A549 (cell line): ENCODE results near the gene APCDD1. TPM values are rescaled to one million over a fixed set of nuclear protein-coding genes. Genes with fewer than 3 reads are reported as not detected.

ENCODE experiments used
- ATAC-seq, 2 experiments: fragments of 200-7000 bp in 1 of 2; fragments of >200 bp in 1 of 2; cut with Nextera tagmentation in 1 of 2; cut with Tn5 transposase in 1 of 2; 3 replicates each; pipeline versions ENCODE4 v1.8.0 to v1.9.1; 2018 to 2020; ENCODE audit warnings: mild to moderate bottlenecking in 1 of 2, moderate library complexity in 1 of 2
- CTCF ChIA-PET: fragments of 300-600 bp; sonication (Branson Sonifier 250); formaldehyde crosslinking; extraction: SDS; loops from one replicate; lab custom pipeline; 2021; ENCODE audit warnings: antibody characterized with exemption, inconsistent platforms; lab: Yijun Ruan, JAX
- POLR2A ChIA-PET: fragments of 350-600 bp; formaldehyde crosslinking; extraction: SDS; loops from one replicate; lab custom pipeline; 2021; ENCODE audit warnings: antibody characterized with exemption, inconsistent platforms; lab: Yijun Ruan, JAX
- DNase-seq, 2 experiments: peaks; one replicate each; pipeline versions ENCODE4 v3.0.0 to v3.0.0-alpha.2; 2011 to 2016; ENCODE audit warnings: low read depth in 1 of 2, low spot score in 1 of 2
- FAIRE-seq: peaks from 2 replicates; lab custom pipeline; 2011; peaks lifted over from hg19 to GRCh38; lab: Jason Lieb, UNC
- H3K27ac ChIP-seq, 2 experiments: fragments of >200 bp; sonication (Bioruptor Twin); formaldehyde crosslinking; 3 replicates each; pipeline ENCODE4 v1.5.1; 2016 to 2017
- H3K4me1 ChIP-seq: fragments of >200 bp; sonication (Bioruptor Twin); formaldehyde crosslinking; 3 replicates; pipeline ENCODE4 v1.6.1; 2016
- H3K4me2 ChIP-seq: fragments of >200 bp; sonication (Bioruptor Twin); formaldehyde crosslinking; 3 replicates; pipeline ENCODE4 v1.6.1; 2016
- H3K4me3 ChIP-seq: fragments of >200 bp; sonication (Bioruptor Twin); formaldehyde crosslinking; 3 replicates; pipeline ENCODE4 v1.5.1; 2016
- H3K9me3 ChIP-seq: fragments of >200 bp; sonication (Bioruptor Twin); formaldehyde crosslinking; 3 replicates; pipeline ENCODE4 v1.6.1; 2016
- CHD2 ChIP-seq: fragments of 150-350 bp; IDR thresholded peaks from 2 replicates; pipeline ENCODE4 v1.6.1; 2014; ENCODE audit warnings: low read length; ENCODE audit not compliant: partially characterized antibody
- EHF ChIP-seq: fragments of 250-450 bp; sonication (Bioruptor Pico); IDR thresholded peaks from 2 replicates; pipeline ENCODE4 v1.5.0; 2020; ENCODE audit warnings: mild to moderate bottlenecking
- ELK1 ChIP-seq: fragments of 150-350 bp; IDR thresholded peaks from 2 replicates; pipeline ENCODE4 v1.6.1; 2014; ENCODE audit warnings: low read depth, mild to moderate bottlenecking, low read length
- ESRRA ChIP-seq: fragments of 150-350 bp; IDR thresholded peaks from 2 replicates; pipeline ENCODE4 v1.6.1; 2014; ENCODE audit warnings: mild to moderate bottlenecking, low read length, borderline replicate concordance
- FOSB ChIP-seq: fragments of 250-450 bp; sonication (Bioruptor Pico); IDR thresholded peaks from 2 replicates; pipeline ENCODE4 v1.5.0; 2020; ENCODE audit warnings: mild to moderate bottlenecking, moderate library complexity
- FOXS1 ChIP-seq: fragments of 250-450 bp; sonication (Bioruptor Pico); IDR thresholded peaks from 2 replicates; pipeline ENCODE4 v1.5.0; 2020; ENCODE audit warnings: mild to moderate bottlenecking, moderate library complexity
- HDAC2 ChIP-seq: fragments of 200-600 bp; sonication (generic); IDR thresholded peaks from 2 replicates; pipeline ENCODE4 v1.6.1; 2016
- HES2 ChIP-seq: fragments of >200 bp; sonication (Bioruptor Twin); formaldehyde crosslinking; IDR thresholded peaks from 2 replicates; pipeline ENCODE4 v1.6.1; 2016
- HEYL ChIP-seq: fragments of 250-450 bp; sonication (Bioruptor Pico); IDR thresholded peaks from 2 replicates; pipeline ENCODE4 v1.8.0; 2021; ENCODE audit warnings: mild to moderate bottlenecking, moderate library complexity
- HOXB13 ChIP-seq: fragments of 250-450 bp; sonication (Bioruptor Pico); IDR thresholded peaks from 2 replicates; pipeline ENCODE4 v1.5.0; 2020; ENCODE audit warnings: low read depth, mild to moderate bottlenecking, moderate library complexity
- JUN ChIP-seq, 2 experiments: fragments of >200 bp; sonication (Bioruptor Twin); formaldehyde crosslinking; IDR thresholded peaks; 2 replicates in 1 of 2; 3 replicates in 1 of 2; pipeline ENCODE4 v1.6.1; 2016 to 2017
- KDM5A ChIP-seq: fragments of 200-600 bp; sonication (generic); IDR thresholded peaks from 2 replicates; pipeline ENCODE4 v1.6.1; 2016; ENCODE audit warnings: antibody characterized with exemption, mild to moderate bottlenecking
- MAFK ChIP-seq: fragments of 450-650 bp; IDR thresholded peaks from 2 replicates; pipeline ENCODE4 v1.6.1; 2014; ENCODE audit not compliant: partially characterized antibody
- MAX ChIP-seq: IDR thresholded peaks from 2 replicates; pipeline ENCODE4 v1.6.1; 2012
- MYC ChIP-seq: IDR thresholded peaks from 2 replicates; pipeline ENCODE4 v1.6.1; 2012; ENCODE audit warnings: mild to moderate bottlenecking, inconsistent platforms, low read length, improper control_type of control experiment, borderline replicate concordance
- PBX3 ChIP-seq: IDR thresholded peaks from 2 replicates; pipeline ENCODE4 v1.6.1; 2012
- PHF8 ChIP-seq: fragments of 200-600 bp; sonication (generic); IDR thresholded peaks from 2 replicates; pipeline ENCODE4 v1.6.1; 2016; ENCODE audit warnings: low read depth, mild to moderate bottlenecking, antibody characterized with exemption, moderate library complexity, borderline replicate concordance
- POLR2AphosphoS2 ChIP-seq: conservative IDR thresholded peaks from 2 replicates; pipeline ENCODE4 v1.6.1; 2012; ENCODE audit warnings: low read length, improper control_type of control experiment, inconsistent platforms
- RAD21 ChIP-seq, 2 experiments: fragments of >200 bp in 1 of 2; sonication (Bioruptor Twin) in 1 of 2; formaldehyde crosslinking in 1 of 2; IDR thresholded peaks in 1 of 2; conservative IDR thresholded peaks in 1 of 2; 2 replicates in 1 of 2; 3 replicates in 1 of 2; pipeline ENCODE4 v1.6.1; 2012 to 2018; ENCODE audit warnings: inconsistent platforms in 1 of 2
- REST ChIP-seq: fragments of 200-600 bp; sonication (generic); IDR thresholded peaks from 2 replicates; pipeline ENCODE4 v1.6.1; 2016; ENCODE audit warnings: antibody characterized with exemption, mild to moderate bottlenecking, moderate library complexity
- SREBF2 ChIP-seq: fragments of 450-650 bp; IDR thresholded peaks from 2 replicates; pipeline ENCODE4 v1.6.1; 2014; ENCODE audit warnings: mild to moderate bottlenecking, moderate library complexity
- TP53 ChIP-seq: fragments of 250-450 bp; sonication (Bioruptor Pico); IDR thresholded peaks from 2 replicates; pipeline ENCODE4 v1.5.0; 2021; ENCODE audit warnings: mild to moderate bottlenecking, moderate library complexity
- USF2 ChIP-seq: fragments of 450-650 bp; IDR thresholded peaks from 2 replicates; pipeline ENCODE4 v1.6.1; 2014; ENCODE audit warnings: antibody characterized with exemption
- ZFP36 ChIP-seq: fragments of 450-650 bp; IDR thresholded peaks from 2 replicates; pipeline ENCODE4 v1.6.1; 2014; ENCODE audit warnings: borderline replicate concordance; ENCODE audit not compliant: partially characterized antibody
- WGBS: methylation state at CpG from one replicate; pipeline ENCODE4 v1.1.6; 2017; ENCODE audit errors: missing lambda C conversion rate; 5-methylcytosine and 5-hydroxymethylcytosine counted together
- polyA minus RNA-seq: library from RNA; depleted of rRNA, polyadenylated mRNA; stranded (reverse); fragments of >200 nt; gene quantifications from 2 replicates; pipeline ENCODE4 v1.2.3, GENCODE V29; 2011; rRNA and poly(A)+ RNA removed
- polyA plus RNA-seq, 4 experiments: library from polyadenylated mRNA; depleted of rRNA in 3 of 4; stranded (reverse); fragments of >200 nt; fragmentation: RNase III in 1 of 4; extraction: RNeasy Plus Mini Kit Qiagen cat#74134 plus additional on column Dnase treatment in 1 of 4; gene quantifications; 2 replicates in 3 of 4; 3 replicates in 1 of 4; pipeline ENCODE4 v1.2.3, GENCODE V29; 2011 to 2017

APCDD1 gene
- polyA plus RNA-seq (2011; rRNA removed) (not detected in 2 replicates), polyA plus RNA-seq (2017; fragmentation: RNase III; extraction: RNeasy Plus Mini Kit Qiagen cat#74134 plus additional on column Dnase treatment) (not detected in 3 replicates), polyA minus RNA-seq (not detected in 2 replicates)
- 0.05 TPM in 1 of 2 replicates, not detected in the other for polyA plus RNA-seq (2012; cell fraction: cytosol; rRNA removed)
- polyA plus RNA-seq (2012; cell fraction: nucleus; rRNA removed): not detected in 2 replicates

- no peak for TF ChIP-seq PBX3
- TF ChIP-seq RAD21 (conservative IDR thresholded peaks at IDR 0.05 in 1 of 2, IDR thresholded peaks at IDR 0.05 in 1 of 2): no peak
- no peak for TF ChIP-seq CHD2
- no peak for TF ChIP-seq ELK1
- TF ChIP-seq MAX: no peak
- TF ChIP-seq TP53 (CRISPR knock-in tag): no peak
- no peak for TF ChIP-seq MYC
- TF ChIP-seq POLR2AphosphoS2: no peak
- no peak for TF ChIP-seq HDAC2
- CTCF ChIA-PET: no interaction called here
- Histone ChIP-seq H3K9me3 (no peaks in the 10 kb centered on the region), H3K4me2 (peak within 1 kb of the TSS; percentile 84), H3K4me3 (peak within 1 kb of the TSS; percentile 47), H3K4me1 (peaks cover 5% of the 10 kb centered on the region; the same call in 1 of the 3 replicates), H3K27ac (peak within 1 kb of the TSS in 1 of 2 experiments; percentile 61; a peak in 1 of 6 replicates)
- POLR2A ChIA-PET: no interaction called here
- DNase-seq (no peak), ATAC-seq (peak in 1 of 2 experiments; percentile 45; a peak in 4 of 6 replicates), FAIRE-seq (no peak)
- 64% methylated on average over 13 of the region's 64 CpGs for WGBS
Observed at GRCh38 chr18:10453806-10454680, at the start of gene APCDD1. TSS of gene APCDD1 (plus strand) at chr18:10454635. CDS start at chr18:10454982, 347 bp downstream.

GRCh38 chr18:10405014-10405493 is 49.4 kb upstream of the APCDD1 start:
- FAIRE-seq (no peak), ATAC-seq (no peak), DNase-seq (no peak)
- ChIA-PET CTCF (no interaction called here), POLR2A (no interaction called here)
- no peaks in the 10 kb centered on the region for H3K4me1 ChIP-seq
- H3K9me3 ChIP-seq: no peaks in the 10 kb centered on the region
- no peak overlapping the region for H3K27ac ChIP-seq
- no peak for TF ChIP-seq HOXB13 (CRISPR knock-in tag)
- no peak for TF ChIP-seq JUN (IDR thresholded peaks at IDR 0.05)
- TF ChIP-seq EHF (CRISPR knock-in tag): no peak
- TF ChIP-seq MAFK: no peak
- no peak for TF ChIP-seq KDM5A
- TF ChIP-seq POLR2AphosphoS2: no peak
- TF ChIP-seq USF2: no peak
- no peak for TF ChIP-seq PHF8
- no peak for TF ChIP-seq FOSB (CRISPR knock-in tag)
- no peak for TF ChIP-seq HEYL (CRISPR knock-in tag)
- TF ChIP-seq HES2: no peak
- no peak for TF ChIP-seq SREBF2
- no peak for TF ChIP-seq FOXS1 (CRISPR knock-in tag)
- no peak for TF ChIP-seq ZFP36
- no peak for TF ChIP-seq REST
- no peak for TF ChIP-seq ESRRA
- TF ChIP-seq RAD21 (conservative IDR thresholded peaks at IDR 0.05 in 1 of 2, IDR thresholded peaks at IDR 0.05 in 1 of 2): no peak
- no peak for TF ChIP-seq CHD2
- WGBS: 64% methylated on average over 10 of the region's 10 CpGs
- no peak overlapping the region for H3K4me2 ChIP-seq
- no peak overlapping the region for H3K4me3 ChIP-seq
